ENCODE data around the gene RPA1.
"Not testable (repeated sequence)": the region's sequence is repeated elsewhere in the genome, so short reads cannot be mapped to it uniquely, and the experiment has no call there.

The RPA1 gene
- long read RNA-seq, donor 1, full-length matches to known transcripts = 22 of 35 reads
- long read RNA-seq, donor 1, partial matches to known transcripts = 13 of 35 reads
- long read RNA-seq, donor 1, other reads (novel, unspliced or antisense) = 0 of 35 reads
- long read RNA-seq, donor 2, full-length matches to known transcripts = 9 of 23 reads
- long read RNA-seq, donor 2, partial matches to known transcripts = 14 of 23 reads
- long read RNA-seq, donor 2, other reads (novel, unspliced or antisense) = 0 of 23 reads
- long read RNA-seq, donor 3, full-length matches to known transcripts = 7 of 12 reads
- long read RNA-seq, donor 3, partial matches to known transcripts = 5 of 12 reads
- long read RNA-seq, donor 3, other reads (novel, unspliced or antisense) = 0 of 12 reads
- long read RNA-seq, donor 4, full-length matches to known transcripts = 13 of 28 reads
- long read RNA-seq, donor 4, partial matches to known transcripts = 15 of 28 reads
- long read RNA-seq, donor 4, other reads (novel, unspliced or antisense) = 0 of 28 reads
- long read RNA-seq, donor 5, full-length matches to known transcripts = 21 of 41 reads
- long read RNA-seq, donor 5, partial matches to known transcripts = 20 of 41 reads
- long read RNA-seq, donor 5, other reads (novel, unspliced or antisense) = 0 of 41 reads
- long read RNA-seq, donor 6, full-length matches to known transcripts = 11 of 24 reads
- long read RNA-seq, donor 6, partial matches to known transcripts = 13 of 24 reads
- long read RNA-seq, donor 6, other reads (novel, unspliced or antisense) = 0 of 24 reads
- long read RNA-seq, donor 7 = 0 reads
- long read RNA-seq, donor 8, full-length matches to known transcripts = 20 of 32 reads
- long read RNA-seq, donor 8, partial matches to known transcripts = 12 of 32 reads
- long read RNA-seq, donor 8, other reads (novel, unspliced or antisense) = 0 of 32 reads

DNA sequence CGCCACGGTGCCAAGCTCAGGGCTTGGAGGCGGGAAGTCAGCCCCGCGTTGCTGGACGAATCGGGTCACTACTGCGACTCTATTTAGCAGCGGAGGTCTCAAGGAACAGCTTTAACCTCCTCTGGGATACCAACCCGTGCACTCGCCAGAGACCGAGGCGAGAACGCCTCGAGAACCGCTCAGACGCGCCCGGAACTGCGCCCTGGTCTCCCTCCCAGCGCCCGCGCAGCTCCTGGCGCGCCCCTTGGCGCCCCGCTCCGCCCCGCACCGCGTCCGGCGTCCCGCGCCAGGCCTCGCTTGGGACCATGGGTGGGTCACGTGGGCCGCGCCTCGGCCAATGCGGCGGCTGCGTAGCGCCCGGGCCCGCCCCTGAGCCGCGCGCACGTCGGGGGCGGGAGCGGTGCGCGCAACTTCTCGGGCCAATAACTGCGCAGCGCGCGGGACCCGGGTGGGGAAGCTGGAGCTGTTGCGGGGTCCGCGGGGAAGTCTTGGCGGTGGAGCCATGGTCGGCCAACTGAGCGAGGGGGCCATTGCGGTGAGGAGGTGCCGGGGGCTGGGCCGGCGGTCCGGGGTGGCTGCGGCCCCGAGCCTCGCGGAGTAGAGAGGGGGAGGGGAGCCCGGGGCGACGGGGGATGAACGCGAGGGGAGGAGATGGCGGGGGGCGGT is at the start of gene RPA1, which contains the start of gene SMYD4:
RPA1 (plus strand) TSS at position 414 of the 666 bp plus-strand sequence; CDS start at position 503, 89 bp downstream.
SMYD4 (minus strand) TSS at position 311 of the 666 bp plus-strand sequence. CDS start 1,908 bp downstream, outside the sequence.
- peak; percentile 94 for DNase-seq

DNA sequence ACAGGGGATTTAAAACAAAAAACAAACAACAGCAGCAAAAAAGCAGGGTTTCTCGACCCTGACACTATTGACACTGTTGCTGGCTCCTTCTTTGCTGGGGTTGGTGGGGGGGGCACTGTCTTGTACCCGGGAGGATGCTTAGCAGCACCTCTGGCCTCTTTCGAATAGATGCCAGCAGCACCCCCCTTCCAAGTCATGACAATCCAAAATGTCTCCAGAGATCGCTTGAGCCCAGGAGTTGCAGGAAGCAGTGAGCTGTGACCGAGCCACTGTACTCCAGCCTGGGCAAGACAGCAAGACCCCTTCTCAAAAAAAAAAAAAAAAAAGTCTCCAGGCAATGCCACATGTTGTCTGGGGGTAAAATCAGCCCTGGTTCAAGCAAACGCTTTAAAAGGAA is 47.6 kb upstream of the RPA1 start:
- no peak for DNase-seq

DNA sequence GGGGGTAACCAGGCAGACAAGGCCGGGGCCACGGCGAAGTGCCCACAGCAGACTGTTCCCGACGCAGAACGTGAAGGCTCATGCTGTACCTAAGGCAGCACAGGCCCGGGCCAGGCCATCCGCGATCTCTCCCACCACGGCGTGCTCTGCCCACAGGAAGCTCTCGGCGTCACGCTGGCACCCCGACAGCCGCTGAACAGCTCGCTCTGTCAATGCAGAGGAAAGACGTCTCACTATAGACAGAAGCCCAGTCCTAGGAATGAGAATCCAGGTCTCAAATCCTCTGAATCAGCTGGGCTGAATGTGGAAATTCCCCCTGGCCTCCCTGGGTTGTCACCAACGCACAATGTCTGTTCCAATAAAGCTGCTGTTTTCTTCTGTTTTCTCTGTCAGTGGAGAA is 46.5 kb upstream of the RPA1 start:
- no peak for DNase-seq

DNA sequence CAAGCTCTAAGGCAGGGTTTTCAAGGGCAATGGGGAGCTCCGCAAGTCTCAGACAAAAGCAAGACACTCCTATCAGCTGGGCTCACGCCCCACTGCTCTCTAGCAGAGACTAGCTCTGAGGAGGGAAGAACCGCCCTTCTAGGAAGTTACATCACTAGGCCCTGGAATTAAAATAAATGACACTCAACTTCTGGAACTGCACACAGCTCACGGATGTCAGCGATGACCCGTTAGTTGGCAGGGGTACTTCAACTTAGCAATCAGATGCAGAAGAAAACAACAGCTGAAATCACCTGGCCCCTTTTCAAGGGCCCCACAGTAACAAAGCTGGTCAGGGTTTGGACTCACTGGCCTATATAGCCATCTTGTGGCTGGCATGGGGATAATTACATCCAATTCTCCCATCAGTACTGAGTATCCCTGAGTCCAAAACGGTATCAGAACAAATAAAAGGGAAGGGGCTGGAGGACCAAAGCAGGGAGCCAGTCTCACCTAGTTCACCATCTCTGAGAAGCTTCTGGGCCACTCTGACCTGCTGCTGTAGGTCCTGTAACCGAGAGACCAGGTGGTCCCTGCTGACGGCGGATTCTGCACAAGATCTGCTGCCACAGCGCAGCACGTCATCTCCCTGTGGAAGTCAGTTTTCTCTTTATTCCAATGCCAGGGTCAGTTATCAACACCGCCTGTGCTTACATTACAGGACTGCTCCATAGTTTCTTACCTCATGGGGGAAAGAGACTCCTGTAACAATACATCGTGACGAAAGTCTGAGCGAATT is 45.8 kb upstream of the RPA1 start:
- DNase-seq = peak; percentile 61

DNA sequence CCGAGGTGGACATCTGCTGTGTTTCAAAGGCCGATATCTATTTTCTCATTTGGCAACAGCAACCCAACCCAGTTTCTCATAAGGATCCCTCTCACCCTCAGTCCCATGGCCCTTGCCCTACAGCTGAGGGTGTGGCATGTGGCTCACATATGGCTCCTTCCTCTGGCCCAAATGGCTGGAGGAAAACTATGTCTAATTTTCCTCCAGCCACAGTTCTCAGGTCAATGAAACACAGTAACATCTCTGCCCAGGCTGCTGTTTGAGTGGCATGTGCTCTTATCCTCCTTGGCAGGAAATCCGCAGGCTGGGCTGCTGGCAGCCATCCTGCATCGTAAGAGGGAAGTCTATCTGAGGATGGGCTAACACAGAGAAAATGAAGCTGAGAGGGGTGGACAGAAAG is 43.9 kb upstream of the RPA1 start:
- DNase-seq = no peak

DNA sequence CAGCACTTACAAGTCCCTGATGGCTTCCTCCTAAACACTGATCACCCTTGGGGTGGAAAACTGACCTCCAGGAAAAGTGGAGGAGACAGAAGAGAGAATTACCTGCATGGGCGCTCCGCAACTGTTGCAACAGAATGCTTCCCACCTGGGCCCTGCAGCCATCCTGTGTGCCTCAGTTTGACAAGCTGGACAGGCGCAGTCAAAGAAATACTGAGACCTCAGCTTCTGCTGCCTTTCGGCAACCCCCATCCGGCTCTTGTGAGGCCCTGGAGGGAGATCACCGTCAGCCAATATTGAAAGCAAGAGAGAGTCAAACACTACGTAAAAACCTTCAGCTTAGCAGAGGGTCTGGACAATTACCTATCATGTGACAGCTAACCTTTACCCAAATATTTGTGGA is 43.1 kb upstream of the RPA1 start:
- DNase-seq = no peak

DNA sequence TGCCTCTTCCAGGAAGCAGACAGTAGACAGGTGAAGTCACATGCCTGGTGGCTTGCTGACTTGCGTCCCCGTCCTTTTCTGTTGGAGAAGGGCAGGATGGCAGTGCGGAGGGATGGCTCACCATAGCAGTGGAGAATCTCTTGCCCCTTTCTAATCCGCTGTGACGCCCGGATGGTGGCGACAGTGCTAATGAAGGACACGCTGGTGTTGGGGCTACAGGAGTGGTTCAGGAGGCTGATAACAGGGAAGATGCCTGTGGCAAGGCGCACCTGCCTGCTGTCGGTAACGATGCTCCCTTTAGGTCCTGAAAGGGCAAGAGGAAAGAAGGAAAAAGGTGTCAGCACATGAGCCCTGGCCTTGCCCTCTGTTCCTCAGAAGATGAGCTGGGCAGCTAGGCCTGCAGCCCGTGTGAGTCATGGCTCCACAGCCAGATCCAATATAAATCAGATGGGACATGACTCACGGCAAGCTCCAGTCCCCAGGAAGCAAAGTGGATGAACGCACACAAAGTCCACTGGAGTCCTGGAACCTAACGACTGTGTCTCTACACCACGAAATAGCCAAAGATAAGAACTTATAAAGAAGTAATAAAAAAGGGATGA is 42.4 kb upstream of the RPA1 start:
- DNase-seq = no peak

DNA sequence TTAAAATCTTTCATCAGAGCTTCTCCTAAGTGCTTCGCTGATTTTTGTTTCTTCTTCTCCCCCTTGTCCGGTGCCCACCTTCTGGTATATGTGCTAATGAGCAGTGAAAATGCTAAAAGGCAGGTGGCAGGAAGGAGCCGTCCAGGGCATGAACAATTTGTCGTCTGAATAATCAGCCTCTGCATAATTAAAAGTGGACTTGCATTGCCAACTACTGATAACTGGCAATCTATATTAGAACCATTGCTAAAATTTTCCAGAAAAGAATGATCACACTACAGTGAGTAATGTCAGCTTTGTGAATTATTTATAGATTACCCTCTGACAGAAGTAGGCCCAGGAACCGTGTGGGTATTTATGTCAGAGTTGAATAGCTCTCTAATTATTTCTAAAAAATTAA is 39.9 kb upstream of the RPA1 start:
- DNase-seq = no peak

DNA sequence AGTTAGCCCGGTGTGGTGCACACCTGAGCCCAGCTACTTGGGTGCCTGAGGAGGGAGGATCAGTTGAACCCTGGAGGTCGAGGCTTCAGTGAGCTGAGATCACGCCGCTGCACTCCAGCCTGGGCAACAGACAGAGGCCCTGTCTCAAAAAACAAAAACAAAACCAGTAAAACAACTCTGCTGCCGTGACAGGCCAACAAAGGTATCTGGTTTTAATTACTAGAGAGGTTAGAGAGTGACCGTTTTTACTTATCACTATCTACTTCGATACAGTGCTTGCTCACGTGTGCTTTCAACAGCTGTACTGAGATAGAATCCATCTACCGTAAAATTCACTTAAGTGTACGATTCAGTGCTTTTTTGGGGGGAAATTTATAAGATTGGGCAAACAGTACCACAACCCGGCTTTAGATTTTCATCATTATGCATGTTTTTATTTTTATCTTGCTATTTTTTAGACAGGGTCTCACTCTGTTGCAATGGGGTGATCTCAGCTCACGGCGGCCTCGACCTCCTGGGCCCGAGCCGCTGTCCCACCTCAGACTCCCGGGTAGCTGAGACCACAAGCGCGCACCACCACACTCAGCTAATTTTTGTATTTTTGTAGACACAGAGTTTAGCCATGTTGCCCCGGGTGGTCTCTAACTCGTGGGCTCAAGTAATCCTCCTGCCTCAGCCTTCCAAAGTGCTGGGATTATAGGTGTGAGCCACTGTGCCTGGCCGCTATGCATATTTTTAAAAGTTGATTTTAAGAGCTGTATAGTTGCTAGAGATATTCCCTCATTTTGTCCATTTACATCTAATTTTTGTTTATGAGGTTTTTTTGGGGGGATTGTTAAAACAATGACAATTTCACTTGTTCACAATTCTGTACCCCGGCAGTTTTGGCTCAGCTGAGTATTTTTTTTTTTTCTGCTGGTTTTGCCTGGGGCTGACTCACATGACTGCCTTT is 37.0 kb upstream of the RPA1 start:
- DNase-seq = no peak

DNA sequence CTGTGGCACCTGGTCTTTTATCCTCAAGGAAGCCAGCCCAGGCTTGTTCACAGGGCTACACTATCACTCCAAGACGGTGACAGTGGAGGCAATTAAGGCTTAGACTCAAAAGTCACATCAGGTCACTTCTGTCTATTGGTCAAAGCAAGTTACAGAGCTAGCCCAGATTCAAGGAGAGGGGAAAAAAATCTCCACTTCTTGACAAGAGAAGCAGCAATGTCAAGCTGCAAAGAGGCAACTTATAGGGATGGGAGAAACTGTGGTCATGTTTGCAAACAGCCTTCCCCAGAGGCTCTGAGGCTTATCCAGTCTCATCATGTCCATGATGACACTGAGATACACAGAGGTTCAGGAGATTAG is 36.4 kb upstream of the RPA1 start:
- no peak for DNase-seq

DNA sequence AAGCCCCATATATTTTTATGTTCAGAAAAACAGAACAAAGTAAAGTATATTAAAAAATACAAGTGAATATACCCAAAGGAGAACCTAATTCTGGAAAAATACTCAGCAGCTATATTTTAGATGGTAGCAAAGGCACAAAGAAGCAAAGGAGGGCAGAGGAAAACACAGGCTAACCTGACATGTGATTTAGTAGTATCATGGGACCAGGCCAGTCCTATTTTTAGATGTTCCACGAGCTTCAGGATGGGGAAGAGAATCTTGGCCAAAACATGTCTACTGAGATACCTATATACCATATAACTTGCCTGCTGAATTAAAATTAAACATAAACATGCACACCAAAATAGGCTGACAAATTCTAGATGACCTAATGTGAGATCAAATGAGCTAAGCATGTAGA is 33.0 kb upstream of the RPA1 start:
- DNase-seq = no peak

DNA sequence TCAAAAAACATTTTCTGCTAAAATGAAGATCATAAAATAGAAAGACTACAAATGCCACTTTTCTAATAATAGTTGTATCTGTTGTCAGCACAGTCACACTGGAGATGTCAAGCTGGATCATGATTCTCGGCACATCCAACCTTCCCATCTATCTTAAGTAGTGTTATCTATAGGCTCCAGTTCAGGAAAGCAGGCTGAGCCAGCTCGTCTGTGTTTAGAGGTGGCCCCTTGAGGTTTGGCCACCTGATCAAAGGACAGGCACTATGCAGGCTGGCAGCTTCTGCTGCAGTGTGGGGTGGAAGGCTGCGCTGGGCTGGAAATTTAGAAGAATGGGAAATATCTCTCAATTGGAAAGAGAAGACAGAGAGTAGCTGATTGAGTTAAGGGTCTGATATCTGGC is 32.5 kb upstream of the RPA1 start:
- DNase-seq = no peak

DNA sequence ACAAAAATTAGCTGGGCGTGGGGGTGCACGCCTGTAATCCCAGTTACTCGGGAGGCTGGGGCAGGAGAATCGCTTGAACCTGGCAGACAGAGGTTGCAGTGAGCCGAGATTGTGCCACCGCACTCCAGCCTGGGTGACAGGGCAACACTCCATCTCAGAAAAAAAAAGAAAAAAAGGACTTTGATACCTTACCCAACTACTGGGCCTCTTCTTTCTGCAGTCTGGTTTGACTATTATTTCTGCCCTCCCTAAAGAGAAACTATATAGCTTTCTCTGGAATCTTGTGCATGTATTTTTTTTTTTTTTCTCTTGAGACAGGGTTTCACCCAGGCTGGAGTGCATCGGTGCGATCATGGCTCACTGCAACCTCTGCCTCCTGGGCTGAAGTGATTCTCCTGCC is 32.0 kb upstream of the RPA1 start:
- DNase-seq = not testable (repeated sequence)

DNA sequence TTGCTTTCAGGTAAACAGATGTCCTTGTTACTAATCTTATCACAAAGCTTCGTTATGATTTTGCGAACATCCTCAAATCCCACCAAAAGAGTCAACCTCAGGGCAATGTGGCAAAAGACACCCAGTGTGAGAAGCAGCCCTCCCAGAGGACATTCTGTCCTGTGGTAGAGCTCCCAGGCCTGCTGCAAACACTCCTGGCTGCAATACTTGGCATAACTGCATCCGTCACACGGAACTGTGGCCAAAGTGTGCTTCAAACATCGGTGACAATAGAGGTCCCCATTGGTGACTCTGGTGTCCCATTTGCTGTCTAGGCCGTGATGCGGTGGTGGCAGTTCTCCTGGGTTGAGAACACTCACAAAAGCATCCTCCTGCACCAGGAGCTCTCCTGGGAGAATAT is 29.6 kb upstream of the RPA1 start:
- no peak for DNase-seq

DNA sequence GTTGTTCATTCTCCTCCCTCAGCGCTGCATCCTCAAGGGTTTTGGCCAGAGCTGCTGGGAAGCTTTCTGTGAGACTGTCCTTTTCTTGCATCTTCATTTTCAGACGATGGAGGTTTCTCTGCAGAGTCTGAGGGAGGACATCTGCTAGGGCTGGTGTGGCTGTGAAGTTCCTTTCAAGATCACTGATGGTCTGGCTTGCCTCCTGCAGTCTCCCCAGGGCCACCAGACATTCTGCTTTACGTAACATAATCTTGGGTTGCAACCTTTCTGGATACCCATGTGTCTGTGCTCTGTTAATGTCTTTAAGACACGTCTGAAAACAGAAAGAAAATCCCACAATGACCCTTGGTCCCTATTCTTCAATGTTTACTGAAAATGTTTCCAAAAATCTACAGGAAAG is 29.1 kb upstream of the RPA1 start:
- no peak for DNase-seq

DNA sequence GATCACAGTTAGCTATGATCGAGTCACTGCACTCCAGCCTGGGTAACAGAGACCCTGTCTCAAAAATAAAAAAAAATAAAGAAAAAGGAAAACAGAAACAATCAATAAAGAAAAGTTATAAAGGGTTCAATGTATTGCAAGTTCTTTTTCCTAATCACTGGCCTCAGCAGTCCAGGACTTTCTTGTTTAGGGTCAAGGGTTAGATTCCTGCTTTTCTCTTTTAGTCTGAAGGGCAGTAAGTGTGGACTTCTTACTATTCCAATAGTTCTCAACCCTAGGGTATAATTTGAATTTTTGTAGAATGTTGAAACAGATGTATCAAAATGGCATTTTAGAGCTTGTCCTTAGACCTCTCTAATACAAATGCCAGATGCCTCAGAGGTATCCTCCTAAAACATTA is 27.4 kb upstream of the RPA1 start:
- DNase-seq = no peak

DNA sequence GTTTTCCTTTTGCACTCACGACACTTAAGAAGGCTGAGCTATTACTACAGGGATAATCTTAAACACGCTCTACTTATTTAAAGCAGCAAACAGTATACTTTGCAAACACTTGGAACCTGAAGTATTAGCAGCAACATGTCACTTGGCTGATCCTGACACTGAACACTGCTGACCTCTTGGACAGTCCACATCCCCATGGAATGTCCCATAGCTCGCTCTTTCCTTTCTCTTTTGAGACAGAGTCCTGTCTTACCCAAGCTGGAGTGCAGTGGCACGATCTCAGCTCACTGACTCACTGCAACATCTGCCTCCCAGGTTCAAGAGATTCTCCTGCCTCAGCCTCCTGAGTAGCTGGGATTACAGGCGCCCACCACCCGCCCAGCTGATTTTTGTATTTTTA is 26.5 kb upstream of the RPA1 start:
- no peak for DNase-seq

DNA sequence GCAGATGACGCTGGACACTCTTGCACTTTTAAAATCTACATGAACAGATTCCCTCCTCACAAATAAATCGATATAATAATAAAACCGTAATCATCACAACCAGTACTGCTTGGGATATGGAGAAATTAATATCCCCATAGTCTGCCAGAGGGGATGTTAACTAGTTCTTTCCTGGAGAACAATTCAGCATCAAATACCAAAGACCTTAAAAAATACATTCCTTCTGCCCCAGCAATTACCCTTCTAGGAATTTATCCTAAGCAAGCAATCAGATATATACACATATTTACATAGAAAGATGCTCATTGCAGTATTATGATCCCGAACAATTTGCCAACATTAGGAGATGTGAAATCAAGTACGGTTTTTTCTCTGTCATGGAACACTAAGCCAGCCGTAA is 21.9 kb upstream of the RPA1 start:
- no peak for DNase-seq

DNA sequence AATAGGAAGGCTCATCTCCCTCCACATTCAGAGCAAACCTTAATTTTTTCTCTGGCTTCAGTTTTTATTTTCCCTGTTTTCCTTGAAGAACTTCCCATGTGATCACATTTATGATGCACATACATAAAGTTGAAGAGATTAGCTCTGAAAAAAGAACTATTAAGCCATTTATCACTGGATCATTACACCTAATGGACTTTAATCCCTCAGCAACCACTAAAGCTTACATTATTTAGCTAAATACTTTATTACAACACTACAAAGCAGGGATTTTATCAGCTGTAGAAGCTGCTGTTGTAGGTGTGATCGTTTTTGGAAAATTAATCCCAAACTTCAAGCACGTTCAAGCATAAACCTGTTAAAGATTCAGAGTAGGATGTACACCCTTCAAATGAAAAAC is 21.2 kb upstream of the RPA1 start:
- no peak for DNase-seq

DNA sequence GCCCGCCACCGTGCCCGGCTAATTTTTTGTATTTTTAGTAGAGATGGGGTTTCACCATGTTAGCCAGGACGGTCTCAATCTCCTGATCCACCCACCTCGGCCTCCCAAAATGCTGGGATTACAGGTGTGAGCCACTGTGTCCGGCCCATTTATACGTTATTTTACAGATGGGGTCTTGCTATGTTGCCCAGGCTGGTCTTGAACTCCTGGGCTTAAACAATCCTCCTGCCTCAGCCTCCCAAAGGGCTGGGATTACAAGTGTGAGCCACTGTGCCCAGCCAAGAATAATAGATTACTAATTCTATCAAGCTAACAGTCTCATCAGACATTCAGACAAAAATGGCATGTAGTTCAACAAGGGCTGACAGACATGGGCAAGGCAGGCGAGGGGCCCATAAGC is 20.0 kb upstream of the RPA1 start:
- not testable (repeated sequence) for DNase-seq
